OCI-LY7 (cell line): ENCODE data around the gene RPL26. TPM values are rescaled to one million over a fixed set of nuclear protein-coding genes. Genes with fewer than 3 reads are reported as not detected.

Experiments
- BruUV-seq: library from RNA; stranded (reverse); fragments of 400-500 nt; replicated peaks from 2 replicates; lab custom pipeline; 2021; lab: Mats Ljungman, UMichigan
- CTCF ChIA-PET: fragments of 300-600 bp; sonication (Branson Sonifier 250); formaldehyde crosslinking; loops from one replicate; lab custom pipeline; 2022; ENCODE audit warnings: antibody characterized with exemption; ENCODE audit not compliant: unreplicated experiment; lab: Charles Lee
- POLR2A ChIA-PET: fragments of 300-600 bp; sonication (Branson Sonifier 250); formaldehyde crosslinking; loops from one replicate; lab custom pipeline; 2022; ENCODE audit warnings: antibody characterized with exemption; lab: Charles Lee
- DNase-seq: peaks from one replicate; pipeline ENCODE4 v3.0.0-alpha.2; 2015; ENCODE audit warnings: low spot score
- H2AFZ ChIP-seq: fragments of 200-600 bp; sonication (generic), shearing (Covaris generic); 2 replicates; pipeline ENCODE4 v1.6.1; 2014; ENCODE audit warnings: mild to moderate bottlenecking, antibody characterized with exemption, low read length, moderate library complexity
- H3K27ac ChIP-seq: fragments of 200-600 bp; sonication (generic); 2 replicates; pipeline ENCODE4 v1.5.1; 2014; ENCODE audit warnings: mixed run types, low read depth, mild to moderate bottlenecking, moderate library complexity, low read length, inconsistent platforms; ENCODE audit not compliant: poor library complexity, severe bottlenecking
- H3K36me3 ChIP-seq: fragments of 200-600 bp; sonication (generic); 2 replicates; pipeline ENCODE4 v1.6.1; 2014; ENCODE audit warnings: mild to moderate bottlenecking, antibody characterized with exemption, low read length, moderate library complexity, mixed read lengths; ENCODE audit not compliant: insufficient read depth
- H3K4me1 ChIP-seq: fragments of 200-600 bp; sonication (generic); 2 replicates; pipeline ENCODE4 v1.5.1; 2014; ENCODE audit warnings: mild to moderate bottlenecking, low read length; ENCODE audit not compliant: insufficient read depth, poor library complexity, severe bottlenecking
- H3K4me2 ChIP-seq: fragments of 200-600 bp; sonication (generic); 2 replicates; pipeline ENCODE4 v1.6.1; 2014; ENCODE audit warnings: mild to moderate bottlenecking, low read length
- H3K4me3 ChIP-seq: fragments of 200-600 bp; sonication (generic); 2 replicates; pipeline ENCODE4 v1.5.1; 2014; ENCODE audit warnings: mild to moderate bottlenecking, low read depth, low read length; ENCODE audit not compliant: poor library complexity, severe bottlenecking
- H3K79me2 ChIP-seq: fragments of 200-600 bp; sonication (generic); 2 replicates; pipeline ENCODE4 v1.6.1; 2016; ENCODE audit warnings: low read depth, mild to moderate bottlenecking, low read length, moderate library complexity, mixed read lengths; ENCODE audit not compliant: insufficient read depth
- H3K9me2 ChIP-seq: fragments of 200-600 bp; sonication (generic); 2 replicates; pipeline ENCODE4 v1.6.1; 2016; ENCODE audit warnings: mild to moderate bottlenecking, low read length, mixed read lengths; ENCODE audit not compliant: insufficient read depth
- H3K9me3 ChIP-seq: fragments of 200-600 bp; sonication (generic); 2 replicates; pipeline ENCODE4 v1.6.1; 2014; ENCODE audit warnings: mild to moderate bottlenecking, mixed run types, low read length, mixed read lengths
- H4K20me1 ChIP-seq: fragments of 200-600 bp; sonication (generic); 2 replicates; pipeline ENCODE4 v1.6.1; 2014; ENCODE audit warnings: mild to moderate bottlenecking, antibody characterized with exemption, low read length, moderate library complexity, mixed read lengths; ENCODE audit not compliant: insufficient read depth
- EZH2phosphoT487 ChIP-seq: fragments of 200-600 bp; sonication (generic); IDR thresholded peaks from 2 replicates; pipeline ENCODE4 v1.6.1; 2018; ENCODE audit warnings: low read depth, borderline replicate concordance, mild to moderate bottlenecking, mixed run types, antibody characterized with exemption, low read length, moderate library complexity, mixed read lengths
- intact Hi-C: fragments of 100-400 bp; cut with micrococcal nuclease; formaldehyde crosslinking; loops from one replicate; pipeline ENCODE4 v1.10.0; 2022; ENCODE audit not compliant: unreplicated experiment
- total RNA-seq, 2 experiments: library from RNA; depleted of rRNA in 1 of 2; stranded (reverse); fragments of >200 nt in 1 of 2; shearing (Covaris generic) in 1 of 2; gene quantifications; 2 replicates each; pipeline ENCODE4 v1.2.3, GENCODE V29; 2014 to 2022
- TF ChIP-seq, protein P1 (sequence below): fragments of 200-600 bp; sonication (generic); conservative IDR thresholded peaks from 2 replicates; pipeline ENCODE4 v1.5.1; 2014; ENCODE audit warnings: mild to moderate bottlenecking, antibody characterized with exemption, low read length, moderate library complexity, mixed read lengths

The RPL26 gene
- total RNA-seq, 2 experiments from 2014 or later = 3,139 to 4,013 TPM

GRCh38 chr17:8393470-8394231, 10.7 kb upstream of the RPL26 start:
- Histone ChIP-seq H3K9me3 (no peaks in the 10 kb centered on the region), H2AFZ (peak overlapping the region; percentile 58), H4K20me1 (no peaks in the 10 kb centered on the region), H3K4me2 (peak overlapping the region; percentile 33), H3K36me3 (no peaks in the 10 kb centered on the region), H3K9me2 (no peaks in the 10 kb centered on the region), H3K27ac (no peak overlapping the region), H3K79me2 (no peaks in the 10 kb centered on the region), H3K4me3 (no peak overlapping the region), H3K4me1 (peaks cover 12% of the 10 kb centered on the region)
- intact Hi-C loops = no loop called here
- BruUV-seq = no TSS peak
- ChIA-PET POLR2A (interaction anchor here (0.6 to 2.2 kb wide), 4 partner anchors 10 to 508 kb away, joined by 3 to 5 read pairs (median 4); no protein-coding TSS in a partner anchor), CTCF (no interaction called here)
- TF ChIP-seq, protein P1, sequence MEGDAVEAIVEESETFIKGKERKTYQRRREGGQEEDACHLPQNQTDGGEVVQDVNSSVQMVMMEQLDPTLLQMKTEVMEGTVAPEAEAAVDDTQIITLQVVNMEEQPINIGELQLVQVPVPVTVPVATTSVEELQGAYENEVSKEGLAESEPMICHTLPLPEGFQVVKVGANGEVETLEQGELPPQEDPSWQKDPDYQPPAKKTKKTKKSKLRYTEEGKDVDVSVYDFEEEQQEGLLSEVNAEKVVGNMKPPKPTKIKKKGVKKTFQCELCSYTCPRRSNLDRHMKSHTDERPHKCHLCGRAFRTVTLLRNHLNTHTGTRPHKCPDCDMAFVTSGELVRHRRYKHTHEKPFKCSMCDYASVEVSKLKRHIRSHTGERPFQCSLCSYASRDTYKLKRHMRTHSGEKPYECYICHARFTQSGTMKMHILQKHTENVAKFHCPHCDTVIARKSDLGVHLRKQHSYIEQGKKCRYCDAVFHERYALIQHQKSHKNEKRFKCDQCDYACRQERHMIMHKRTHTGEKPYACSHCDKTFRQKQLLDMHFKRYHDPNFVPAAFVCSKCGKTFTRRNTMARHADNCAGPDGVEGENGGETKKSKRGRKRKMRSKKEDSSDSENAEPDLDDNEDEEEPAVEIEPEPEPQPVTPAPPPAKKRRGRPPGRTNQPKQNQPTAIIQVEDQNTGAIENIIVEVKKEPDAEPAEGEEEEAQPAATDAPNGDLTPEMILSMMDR = no peak
- no peak for TF ChIP-seq EZH2phosphoT487
- DNase-seq = peak; percentile 71

- POLR2A ChIA-PET = interaction anchor here (0.6 kb wide), 1 partner anchor 509 kb away, joined by 3 read pairs; no protein-coding TSS in a partner anchor
- H2AFZ ChIP-seq = peak overlapping the region; percentile 58
Observed at GRCh38 chr17:8392674-8393469, 9.9 kb upstream of the RPL26 start.

More at GRCh38 chr17:8392674-8393469, 9.9 kb upstream of the RPL26 start:
- Histone ChIP-seq H3K27ac (no peak overlapping the region), H3K9me2 (no peaks in the 10 kb centered on the region), H3K9me3 (no peaks in the 10 kb centered on the region), H3K36me3 (no peaks in the 10 kb centered on the region), H3K4me3 (no peak overlapping the region), H3K79me2 (no peaks in the 10 kb centered on the region), H3K4me2 (peak overlapping the region; percentile 33; the same call in 1 of the 2 replicates), H4K20me1 (no peaks in the 10 kb centered on the region), H3K4me1 (peaks cover 12% of the 10 kb centered on the region)
- intact Hi-C loops = no loop called here
- no TSS peak for BruUV-seq
- CTCF ChIA-PET = no interaction called here
- no peak for DNase-seq
- TF ChIP-seq EZH2phosphoT487 = no peak
- TF ChIP-seq, protein P1 = no peak
